IPS-18a (cell line): ENCODE measurements around the gene PPP1R7.

Experiments
- H3K27ac ChIP-seq: one replicate; pipeline ENCODE4 v1.5.1; 2013; ENCODE audit warnings: low read length
- H3K27me3 ChIP-seq: one replicate; pipeline ENCODE4 v1.6.1; 2013; ENCODE audit warnings: mild to moderate bottlenecking, low read length; ENCODE audit not compliant: control insufficient read depth, insufficient read depth
- H3K36me3 ChIP-seq: one replicate; pipeline ENCODE4 v1.6.1; 2013; ENCODE audit warnings: low read depth, low read length; ENCODE audit not compliant: control insufficient read depth
- H3K4me1 ChIP-seq: one replicate; pipeline ENCODE4 v1.6.1; 2013; ENCODE audit warnings: low read depth, low read length; ENCODE audit not compliant: control insufficient read depth
- H3K4me3 ChIP-seq: one replicate; pipeline ENCODE4 v1.5.1; 2013; ENCODE audit warnings: low read length
- H3K9ac ChIP-seq: one replicate; pipeline ENCODE4 v1.6.1; 2013; ENCODE audit warnings: mild to moderate bottlenecking, low read length, moderate library complexity
- H3K9me3 ChIP-seq: one replicate; pipeline ENCODE4 v1.6.1; 2013; ENCODE audit warnings: low read depth, low read length; ENCODE audit not compliant: control insufficient read depth

PPP1R7 gene

GRCh38 chr2:241158546-241158900 is 8.3 kb downstream of the PPP1R7 start:
- Histone ChIP-seq H3K4me3 (no peak overlapping the region), H3K9ac (no peak overlapping the region), H3K9me3 (no peaks in the 10 kb centered on the region), H3K4me1 (no peaks in the 10 kb centered on the region), H3K27ac (no peak overlapping the region), H3K36me3 (peaks cover 3% of the 10 kb centered on the region), H3K27me3 (no peaks in the 10 kb centered on the region)

DNA sequence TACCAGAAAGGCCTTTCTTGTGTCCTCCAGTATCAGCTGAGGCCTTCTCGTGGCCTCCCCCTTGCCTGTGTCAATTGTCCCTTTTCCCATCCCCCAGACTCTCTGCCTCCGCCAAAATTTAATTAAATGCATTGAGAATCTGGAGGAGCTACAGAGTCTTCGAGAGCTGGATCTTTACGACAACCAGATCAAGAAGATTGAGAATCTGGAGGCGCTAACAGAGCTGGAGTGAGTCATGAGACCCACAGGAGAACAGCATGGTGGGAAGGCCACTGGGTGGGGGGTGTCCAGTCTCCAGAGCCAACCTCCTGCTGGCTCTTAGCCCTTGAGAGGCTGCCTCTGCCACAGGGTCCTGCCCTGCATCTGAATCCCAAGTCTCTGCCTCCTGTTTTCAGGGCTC is 8.8 kb downstream of the PPP1R7 start:
- no peak overlapping the region for H3K9ac ChIP-seq
- no peak overlapping the region for H3K27ac ChIP-seq
- no peak overlapping the region for H3K4me3 ChIP-seq
- no peaks in the 10 kb centered on the region for H3K27me3 ChIP-seq
- H3K36me3 ChIP-seq = peaks cover 9% of the 10 kb centered on the region
- no peaks in the 10 kb centered on the region for H3K9me3 ChIP-seq
- H3K4me1 ChIP-seq = no peaks in the 10 kb centered on the region

DNA sequence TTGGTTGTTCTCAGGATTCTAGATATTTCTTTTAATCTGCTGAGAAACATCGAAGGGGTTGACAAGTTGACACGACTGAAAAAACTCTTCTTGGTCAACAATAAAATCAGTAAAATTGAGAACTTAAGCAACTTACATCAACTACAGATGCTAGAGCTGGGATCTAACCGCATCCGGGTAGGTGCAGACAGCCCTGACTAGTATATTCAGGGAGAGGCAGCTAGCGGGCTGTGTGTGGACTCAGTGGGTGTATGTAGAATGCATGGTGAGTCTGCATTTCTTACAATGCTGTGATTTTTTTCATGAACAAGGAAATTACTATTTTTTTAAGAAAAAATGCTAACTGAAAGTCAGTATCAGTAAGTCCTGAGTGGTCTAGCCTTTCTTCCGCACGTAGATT is 10.1 kb downstream of the PPP1R7 start:
- H3K4me1 ChIP-seq = no peaks in the 10 kb centered on the region
- H3K4me3 ChIP-seq = no peak overlapping the region
- H3K36me3 ChIP-seq = peaks cover 9% of the 10 kb centered on the region

GRCh38 chr2:241161646-241162281 is 11.5 kb downstream of the PPP1R7 start:
- H3K36me3 ChIP-seq = peaks cover 14% of the 10 kb centered on the region
- no peaks in the 10 kb centered on the region for H3K9me3 ChIP-seq
- H3K27ac ChIP-seq = no peak overlapping the region
- no peaks in the 10 kb centered on the region for H3K4me1 ChIP-seq
- H3K27me3 ChIP-seq = no peaks in the 10 kb centered on the region
- no peak overlapping the region for H3K4me3 ChIP-seq
- H3K9ac ChIP-seq = no peak overlapping the region

More for the DNA sequence above, 10.1 kb downstream of the PPP1R7 start:
- H3K27ac ChIP-seq = no peak overlapping the region
- no peaks in the 10 kb centered on the region for H3K27me3 ChIP-seq
- H3K9me3 ChIP-seq = no peaks in the 10 kb centered on the region
- no peak overlapping the region for H3K9ac ChIP-seq

- H3K36me3 ChIP-seq = peaks cover 23% of the 10 kb centered on the region
- H3K4me3 ChIP-seq = no peak overlapping the region
- no peak overlapping the region for H3K27ac ChIP-seq
- H3K4me1 ChIP-seq = no peaks in the 10 kb centered on the region
- no peaks in the 10 kb centered on the region for H3K9me3 ChIP-seq
- no peaks in the 10 kb centered on the region for H3K27me3 ChIP-seq
- no peak overlapping the region for H3K9ac ChIP-seq
These were observed 13.4 kb downstream of the PPP1R7 start for GRCh38 chr2:241163601-241164118.

DNA sequence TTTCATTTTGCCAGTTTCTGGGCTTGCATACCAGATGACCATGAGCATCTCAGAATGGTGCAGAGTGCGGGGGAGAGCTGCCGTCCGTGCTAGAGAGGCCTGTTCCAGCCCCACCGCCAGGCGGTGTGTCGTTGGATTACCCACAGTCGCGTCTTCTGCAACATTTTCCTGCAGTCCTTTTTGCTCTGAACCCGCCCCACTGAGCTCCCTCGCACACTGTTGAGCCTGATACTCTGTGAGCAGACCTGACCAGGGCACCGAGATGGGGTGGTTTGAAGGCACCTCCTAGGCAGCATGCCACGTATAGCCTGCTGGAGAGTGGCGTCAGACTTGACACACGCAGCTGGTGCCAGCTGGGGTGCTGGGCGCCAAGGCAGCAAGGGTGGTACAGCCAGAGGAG is 18.1 kb downstream of the PPP1R7 start:
- Histone ChIP-seq H3K4me1 (no peaks in the 10 kb centered on the region), H3K9me3 (no peaks in the 10 kb centered on the region), H3K27me3 (no peaks in the 10 kb centered on the region), H3K36me3 (peaks cover 31% of the 10 kb centered on the region), H3K4me3 (no peak overlapping the region), H3K27ac (no peak overlapping the region), H3K9ac (no peak overlapping the region)

GRCh38 chr2:241173557-241173956 is 23.3 kb downstream of the PPP1R7 start:
- Histone ChIP-seq H3K36me3 (peaks cover 13% of the 10 kb centered on the region), H3K27ac (no peak overlapping the region), H3K9ac (no peak overlapping the region)

DNA sequence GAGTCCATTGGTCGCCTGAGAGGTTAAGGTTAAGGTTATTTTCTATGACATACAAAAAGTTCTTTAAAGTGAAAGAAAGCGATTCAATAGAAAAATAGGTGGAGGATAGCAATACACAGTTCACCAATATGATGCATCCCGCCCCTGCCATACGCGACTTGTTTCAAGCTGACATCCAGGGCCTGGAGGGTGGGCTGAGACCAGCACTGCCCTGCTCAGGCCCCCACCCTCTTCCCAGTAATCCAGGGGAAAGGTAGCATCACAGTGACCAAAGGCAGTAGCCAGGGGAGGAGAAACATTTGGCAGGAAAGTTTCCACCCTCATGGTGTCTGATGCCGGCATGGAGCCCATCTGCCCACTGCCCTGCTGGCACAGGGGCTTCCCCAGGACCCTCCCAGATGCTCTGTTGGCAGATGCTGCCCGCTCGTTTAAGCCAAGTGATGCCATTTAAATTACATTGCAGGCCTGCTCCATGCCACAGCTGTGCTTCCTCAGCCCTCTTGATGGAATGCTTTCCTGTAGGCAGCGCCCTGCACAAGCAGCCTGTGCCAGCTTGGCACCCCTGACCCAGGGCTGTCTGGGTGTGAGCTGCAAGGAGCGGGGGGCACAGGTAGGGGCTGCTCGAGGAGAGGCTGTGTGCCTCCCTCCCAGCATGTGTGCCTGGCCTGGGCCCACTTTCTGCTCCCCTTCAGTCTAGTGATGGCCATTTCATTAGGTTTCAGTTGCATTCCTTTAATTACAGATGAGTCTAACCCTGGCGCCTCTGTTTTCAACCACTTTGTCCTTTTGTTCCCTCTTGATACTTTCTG is 27.5 kb downstream of the PPP1R7 start:
- H3K9ac ChIP-seq = no peak overlapping the region
- no peaks in the 10 kb centered on the region for H3K4me1 ChIP-seq
- H3K9me3 ChIP-seq = no peaks in the 10 kb centered on the region
- no peak overlapping the region for H3K27ac ChIP-seq
- no peaks in the 10 kb centered on the region for H3K27me3 ChIP-seq
- no peak overlapping the region for H3K4me3 ChIP-seq
- peaks cover 4% of the 10 kb centered on the region for H3K36me3 ChIP-seq

More at GRCh38 chr2:241173557-241173956, 23.3 kb downstream of the PPP1R7 start:
- no peaks in the 10 kb centered on the region for H3K9me3 ChIP-seq
- H3K4me3 ChIP-seq = no peak overlapping the region
- H3K27me3 ChIP-seq = no peaks in the 10 kb centered on the region
- H3K4me1 ChIP-seq = no peaks in the 10 kb centered on the region

- no peaks in the 10 kb centered on the region for H3K9me3 ChIP-seq
- peaks cover 4% of the 10 kb centered on the region for H3K36me3 ChIP-seq
- H3K4me1 ChIP-seq = no peaks in the 10 kb centered on the region
- no peak overlapping the region for H3K4me3 ChIP-seq
- no peak overlapping the region for H3K27ac ChIP-seq
- H3K27me3 ChIP-seq = no peaks in the 10 kb centered on the region
- no peak overlapping the region for H3K9ac ChIP-seq
These were observed 28.7 kb downstream of the PPP1R7 start for GRCh38 chr2:241178961-241179360.

- Histone ChIP-seq H3K4me3 (no peak overlapping the region), H3K36me3 (peaks cover 4% of the 10 kb centered on the region), H3K27me3 (no peaks in the 10 kb centered on the region), H3K9me3 (no peaks in the 10 kb centered on the region), H3K4me1 (no peaks in the 10 kb centered on the region), H3K27ac (no peak overlapping the region), H3K9ac (no peak overlapping the region)
These were observed 29.6 kb downstream of the PPP1R7 start for GRCh38 chr2:241179899-241180298.

DNA sequence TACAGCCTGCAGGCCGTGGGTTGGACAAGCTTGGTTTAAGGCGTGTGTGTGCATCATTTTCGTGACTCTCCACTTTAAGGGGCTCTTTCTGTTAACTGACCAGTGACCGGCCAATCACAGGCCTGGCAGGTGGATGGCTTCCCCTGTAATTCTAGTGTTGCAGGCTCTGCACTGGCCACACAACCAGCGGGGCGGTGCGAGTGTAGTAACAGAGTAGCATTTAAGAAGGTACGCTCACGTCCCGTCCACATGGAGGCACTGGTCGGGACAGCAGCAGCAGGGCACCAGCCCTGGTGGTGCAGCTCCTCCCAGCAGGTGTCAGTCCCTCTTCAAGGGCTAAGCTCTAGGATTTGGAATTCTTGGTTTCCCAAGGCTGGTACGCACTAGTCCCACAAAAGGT is 30.2 kb downstream of the PPP1R7 start:
- Histone ChIP-seq H3K9me3 (no peaks in the 10 kb centered on the region), H3K27me3 (no peaks in the 10 kb centered on the region), H3K4me3 (no peak overlapping the region), H3K4me1 (no peaks in the 10 kb centered on the region), H3K9ac (no peak overlapping the region), H3K27ac (no peak overlapping the region), H3K36me3 (no peaks in the 10 kb centered on the region)

DNA sequence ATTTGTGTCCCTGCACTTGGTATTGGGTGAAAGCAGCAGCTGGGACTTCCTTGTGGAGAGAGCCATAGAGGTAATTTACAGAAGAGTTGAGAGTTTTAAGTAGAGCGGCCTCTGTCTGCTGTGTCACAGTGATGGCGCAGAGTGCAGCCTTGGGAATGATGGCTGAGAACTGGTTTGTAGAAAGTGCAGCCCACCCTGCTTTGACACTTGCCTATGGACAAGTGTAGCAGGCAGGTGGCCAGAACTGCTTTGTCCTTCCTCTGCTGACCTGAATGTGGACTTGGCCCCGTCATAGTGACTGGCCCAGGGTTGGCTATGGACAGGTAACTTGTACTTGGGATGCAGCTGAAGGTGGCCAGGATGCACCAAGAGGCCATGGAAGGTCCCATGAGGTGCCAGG is 31.9 kb downstream of the PPP1R7 start:
- H3K4me3 ChIP-seq = no peak overlapping the region
- H3K36me3 ChIP-seq = no peaks in the 10 kb centered on the region

More for the DNA sequence above, 31.9 kb downstream of the PPP1R7 start:
- no peaks in the 10 kb centered on the region for H3K9me3 ChIP-seq
- no peaks in the 10 kb centered on the region for H3K4me1 ChIP-seq
- H3K27me3 ChIP-seq = no peaks in the 10 kb centered on the region
- no peak overlapping the region for H3K9ac ChIP-seq
- no peak overlapping the region for H3K27ac ChIP-seq
